ENCODE measurements around the gene TUT7.

The TUT7 gene

DNA sequence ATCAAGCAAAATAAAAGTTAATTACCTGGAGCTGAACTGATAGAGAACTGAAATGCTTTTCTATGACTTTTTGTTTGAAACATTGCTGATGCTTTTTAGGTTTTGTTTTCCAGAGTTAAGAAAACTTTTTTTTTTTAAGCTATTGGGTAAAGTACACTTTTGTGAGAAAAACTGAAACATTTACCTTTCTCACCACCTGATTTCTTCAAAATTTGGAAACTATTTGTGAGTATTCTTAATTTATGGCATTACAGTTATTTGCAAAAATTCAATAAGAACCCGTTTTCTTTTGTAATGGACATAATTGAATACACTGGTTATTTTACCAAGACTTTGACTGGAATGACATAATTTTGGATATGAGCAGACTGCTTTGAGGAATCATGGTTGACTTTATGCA lies 101.3 kb downstream of the TUT7 start:
- DNase-seq (ENCODE audit: low read depth): no peak
- TF ChIP-seq, protein P1, sequence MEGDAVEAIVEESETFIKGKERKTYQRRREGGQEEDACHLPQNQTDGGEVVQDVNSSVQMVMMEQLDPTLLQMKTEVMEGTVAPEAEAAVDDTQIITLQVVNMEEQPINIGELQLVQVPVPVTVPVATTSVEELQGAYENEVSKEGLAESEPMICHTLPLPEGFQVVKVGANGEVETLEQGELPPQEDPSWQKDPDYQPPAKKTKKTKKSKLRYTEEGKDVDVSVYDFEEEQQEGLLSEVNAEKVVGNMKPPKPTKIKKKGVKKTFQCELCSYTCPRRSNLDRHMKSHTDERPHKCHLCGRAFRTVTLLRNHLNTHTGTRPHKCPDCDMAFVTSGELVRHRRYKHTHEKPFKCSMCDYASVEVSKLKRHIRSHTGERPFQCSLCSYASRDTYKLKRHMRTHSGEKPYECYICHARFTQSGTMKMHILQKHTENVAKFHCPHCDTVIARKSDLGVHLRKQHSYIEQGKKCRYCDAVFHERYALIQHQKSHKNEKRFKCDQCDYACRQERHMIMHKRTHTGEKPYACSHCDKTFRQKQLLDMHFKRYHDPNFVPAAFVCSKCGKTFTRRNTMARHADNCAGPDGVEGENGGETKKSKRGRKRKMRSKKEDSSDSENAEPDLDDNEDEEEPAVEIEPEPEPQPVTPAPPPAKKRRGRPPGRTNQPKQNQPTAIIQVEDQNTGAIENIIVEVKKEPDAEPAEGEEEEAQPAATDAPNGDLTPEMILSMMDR (IDR thresholded peaks at IDR 0.05; ENCODE audit: control insufficient read depth, extremely low read depth, insufficient read depth): no peak
- no peak overlapping the region for H3K4me3 ChIP-seq (ENCODE audit: low read depth, low read length)

DNA sequence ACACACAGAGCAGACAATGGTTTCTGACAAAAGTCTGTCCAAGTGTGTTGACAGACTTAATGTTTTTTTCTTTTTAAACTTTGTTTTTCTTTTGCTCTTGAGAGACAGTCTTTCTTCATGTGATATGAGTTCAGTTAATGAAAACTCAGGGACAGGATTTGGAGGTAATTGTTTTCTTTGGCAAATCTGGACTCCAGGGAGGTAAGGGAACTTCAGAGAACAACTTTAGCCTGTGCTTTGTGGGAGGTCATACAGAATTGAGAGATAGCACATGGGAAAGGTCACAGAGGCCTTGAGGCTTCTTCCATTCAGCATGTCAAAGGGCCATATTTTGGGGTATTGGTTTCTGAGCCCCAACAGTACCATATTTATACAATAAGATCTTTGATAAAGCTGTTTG lies 104.1 kb downstream of the TUT7 start:
- DNase-seq (ENCODE audit: low read depth): no peak

DNA sequence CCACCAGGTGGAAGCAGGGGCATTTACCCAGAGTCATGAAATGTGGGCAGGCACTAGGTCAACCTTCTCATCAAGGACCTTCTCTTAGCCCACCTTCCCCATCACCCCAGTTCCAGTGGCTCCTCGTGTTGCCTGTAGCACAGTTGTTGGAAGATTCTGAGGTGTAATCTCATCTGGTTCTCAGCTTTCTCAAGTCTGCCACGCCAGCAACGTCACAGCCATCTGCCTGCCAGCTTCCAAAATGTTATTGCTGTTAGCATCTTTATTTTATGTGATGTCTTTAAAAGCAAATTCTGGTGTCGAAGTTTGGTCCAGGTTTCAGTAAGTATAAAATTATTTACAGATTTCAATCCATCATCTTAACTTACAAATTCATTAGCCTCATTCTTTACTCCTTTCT lies 105.5 kb downstream of the TUT7 start:
- TF ChIP-seq, protein P1 (IDR thresholded peaks at IDR 0.05; ENCODE audit: control insufficient read depth, extremely low read depth, insufficient read depth): no peak
- H3K4me3 ChIP-seq (ENCODE audit: low read depth, low read length): no peak overlapping the region
- no peak for DNase-seq (ENCODE audit: low read depth)

More for the DNA sequence above, 104.1 kb downstream of the TUT7 start:
- no peak overlapping the region for H3K4me3 ChIP-seq (ENCODE audit: low read depth, low read length)
- TF ChIP-seq, protein P1 (IDR thresholded peaks at IDR 0.05; ENCODE audit: control insufficient read depth, extremely low read depth, insufficient read depth): no peak

DNA sequence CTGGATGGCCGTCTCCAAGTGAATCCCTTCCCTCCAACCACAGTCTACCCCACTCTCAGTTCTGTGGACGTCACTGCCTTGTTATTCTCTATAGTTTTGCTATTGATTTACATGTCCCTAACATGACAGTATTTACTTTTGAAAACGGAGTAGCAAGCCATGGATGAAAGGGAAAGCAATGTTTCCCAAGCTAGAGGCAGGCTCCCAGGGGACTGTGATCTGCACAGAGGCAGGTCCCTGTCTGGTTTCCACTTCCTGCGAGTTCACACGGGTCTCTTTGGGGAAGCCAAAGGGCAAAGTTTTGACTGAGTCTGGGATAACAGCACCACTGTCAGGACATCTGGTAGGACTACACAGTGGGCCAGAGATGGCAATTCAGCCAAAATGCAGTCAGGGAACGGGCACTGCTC lies 107.5 kb downstream of the TUT7 start:
- TF ChIP-seq, protein P1 (IDR thresholded peaks at IDR 0.05; ENCODE audit: control insufficient read depth, extremely low read depth, insufficient read depth): no peak
- no peak for DNase-seq (ENCODE audit: low read depth)

DNA sequence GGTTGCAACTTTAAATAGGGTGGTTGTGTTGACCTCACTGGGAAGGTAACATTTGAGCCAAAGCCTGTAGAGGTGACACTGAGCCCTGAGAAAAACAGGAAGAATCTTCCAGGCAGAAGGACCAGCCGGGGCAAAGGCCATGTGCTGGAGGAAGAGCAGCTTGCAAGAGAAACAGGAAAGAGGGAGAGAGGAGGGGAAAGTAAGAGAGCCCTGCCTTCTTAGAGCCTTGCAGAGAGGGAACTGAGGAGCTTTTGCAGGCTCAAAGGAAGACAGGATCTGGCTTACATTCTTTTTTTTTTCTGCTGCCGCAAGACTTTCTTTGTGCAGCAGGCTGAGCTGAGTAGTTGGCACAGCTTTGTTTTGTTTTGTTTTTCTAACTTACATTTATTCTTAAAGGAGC lies 112.1 kb downstream of the TUT7 start:
- no peak for DNase-seq (ENCODE audit: low read depth)
- TF ChIP-seq, protein P1 (IDR thresholded peaks at IDR 0.05; ENCODE audit: control insufficient read depth, extremely low read depth, insufficient read depth): no peak

More for the DNA sequence above, 107.5 kb downstream of the TUT7 start:
- no peak overlapping the region for H3K4me3 ChIP-seq (ENCODE audit: low read depth, low read length)

DNA sequence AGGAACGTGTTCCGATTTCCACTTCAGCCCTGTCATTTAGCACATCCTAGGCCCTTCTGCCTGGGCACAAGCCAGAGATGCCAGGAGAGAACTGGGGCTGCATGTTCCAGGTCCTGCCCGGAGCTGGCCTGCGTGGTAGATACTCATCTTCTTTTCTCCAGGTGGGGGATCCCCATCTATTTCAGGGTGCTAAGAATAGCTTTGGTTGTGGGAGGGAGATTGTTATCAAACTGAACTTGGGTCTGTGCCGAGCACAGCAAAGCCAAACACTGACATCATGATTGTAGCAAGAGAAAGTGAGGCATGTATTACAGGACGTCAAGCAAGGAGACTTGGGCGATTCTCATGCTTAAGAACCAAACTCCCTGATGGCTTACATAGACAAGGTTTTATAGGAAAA lies 113.0 kb downstream of the TUT7 start:
- TF ChIP-seq, protein P1 (IDR thresholded peaks at IDR 0.05; ENCODE audit: control insufficient read depth, extremely low read depth, insufficient read depth): no peak
- no peak overlapping the region for H3K4me3 ChIP-seq (ENCODE audit: low read depth, low read length)
- no peak for DNase-seq (ENCODE audit: low read depth)

More for the DNA sequence above, 112.1 kb downstream of the TUT7 start:
- H3K4me3 ChIP-seq (ENCODE audit: low read depth, low read length): no peak overlapping the region
